IMR-90 (cell line): ENCODE results near the gene TNPO1. TPM values are rescaled to one million over a fixed set of nuclear protein-coding genes. Genes with fewer than 3 reads are reported as not detected.

ENCODE experiments used
- ATAC-seq: fragments of 200-7000 bp; cut with Tn5 transposase; 2 replicates; pipeline ENCODE4 v1.9.1; 2020; ENCODE audit warnings: low read depth, mild to moderate bottlenecking, moderate library complexity
- BruUV-seq: library from RNA; stranded (reverse); fragments of 400-500 nt; replicated peaks from 2 replicates; lab custom pipeline; 2021; lab: Mats Ljungman, UMichigan
- CTCF ChIA-PET: fragments of 300-600 bp; formaldehyde crosslinking; extraction: SDS; loops from one replicate; lab custom pipeline; 2021; ENCODE audit warnings: antibody characterized with exemption; lab: Yijun Ruan, JAX
- POLR2A ChIA-PET: fragments of 300-600 bp; sonication (Branson Sonifier 250); formaldehyde crosslinking; loops from one replicate; lab custom pipeline; 2022; ENCODE audit warnings: antibody characterized with exemption; ENCODE audit not compliant: unreplicated experiment; lab: Charles Lee
- DNase-seq: peaks from one replicate; pipeline ENCODE4 v3.0.0; 2013
- H2AFZ ChIP-seq: replicated peaks from 2 replicates; pipeline ENCODE3; 2013; ENCODE audit warnings: low read length, mild to moderate bottlenecking; ENCODE audit not compliant: poor library complexity
- H2AK5ac ChIP-seq: 2 replicates; pipeline ENCODE4 v1.6.1; 2013; ENCODE audit warnings: low read depth, low read length, inconsistent platforms
- H2AK9ac ChIP-seq: replicated peaks from 2 replicates; pipeline ENCODE3; 2013; ENCODE audit warnings: mild to moderate bottlenecking, low read depth, low read length, moderate library complexity; ENCODE audit not compliant: poor library complexity
- H2BK120ac ChIP-seq: 2 replicates; pipeline ENCODE4 v1.6.1; 2013; ENCODE audit warnings: low read depth, low read length, inconsistent platforms
- H2BK15ac ChIP-seq: 3 replicates; pipeline ENCODE4 v1.6.1; 2013; ENCODE audit warnings: low read depth, low read length, inconsistent platforms
- H2BK20ac ChIP-seq: 2 replicates; pipeline ENCODE4 v1.6.1; 2013; ENCODE audit warnings: low read depth, mild to moderate bottlenecking, inconsistent platforms, low read length, moderate library complexity
- H2BK5ac ChIP-seq: 2 replicates; pipeline ENCODE4 v1.6.1; 2013; ENCODE audit warnings: mild to moderate bottlenecking, low read depth, low read length, inconsistent platforms; ENCODE audit not compliant: poor library complexity, severe bottlenecking
- H3K14ac ChIP-seq: replicated peaks from 2 replicates; pipeline ENCODE4 v1.6.1; 2013; ENCODE audit warnings: low read depth, low read length, inconsistent platforms
- H3K18ac ChIP-seq: 2 replicates; pipeline ENCODE4 v1.6.1; 2013; ENCODE audit warnings: low read depth, low read length, control low read depth
- H3K23ac ChIP-seq: 2 replicates; pipeline ENCODE4 v1.6.1; 2013; ENCODE audit warnings: low read depth, low read length, inconsistent platforms
- H3K27ac ChIP-seq: 2 replicates; pipeline ENCODE4 v1.5.1; 2013; ENCODE audit warnings: mild to moderate bottlenecking, control low read depth, low read length; ENCODE audit not compliant: insufficient read depth
- H3K27me3 ChIP-seq: 2 replicates; pipeline ENCODE4 v1.6.1; 2013; ENCODE audit warnings: low read length; ENCODE audit not compliant: control insufficient read depth, insufficient read depth
- H3K36me3 ChIP-seq: 2 replicates; pipeline ENCODE4 v1.6.1; 2013; ENCODE audit warnings: low read length, mixed read lengths; ENCODE audit not compliant: control insufficient read depth, insufficient read depth
- H3K4ac ChIP-seq: 2 replicates; pipeline ENCODE4 v1.6.1; 2013; ENCODE audit warnings: low read depth, low read length, inconsistent platforms
- H3K4me1 ChIP-seq: 2 replicates; pipeline ENCODE4 v1.6.1; 2013; ENCODE audit warnings: low read length, mixed read lengths; ENCODE audit not compliant: control insufficient read depth, insufficient read depth
- H3K4me2 ChIP-seq: 2 replicates; pipeline ENCODE4 v1.6.1; 2013; ENCODE audit warnings: low read depth, mild to moderate bottlenecking, control low read depth, low read length, moderate library complexity
- H3K4me3 ChIP-seq: 2 replicates; pipeline ENCODE4 v1.5.1; 2013; ENCODE audit warnings: low read depth, mild to moderate bottlenecking, control low read depth, low read length, moderate library complexity; ENCODE audit not compliant: insufficient read depth
- H3K56ac ChIP-seq: 2 replicates; pipeline ENCODE4 v1.6.1; 2013; ENCODE audit warnings: low read length, inconsistent platforms; ENCODE audit not compliant: insufficient read depth; ENCODE audit errors: extremely low read depth
- H3K79me1 ChIP-seq, 2 experiments: 2 replicates each; pipeline ENCODE4 v1.6.1; 2013; ENCODE audit warnings: low read length in 2 of 2, inconsistent platforms in 1 of 2, low read depth in 1 of 2
- H3K9ac ChIP-seq: 2 replicates; pipeline ENCODE4 v1.6.1; 2013; ENCODE audit warnings: low read depth, low read length, control low read depth
- H3K9me1 ChIP-seq: 2 replicates; pipeline ENCODE4 v1.6.1; 2013; ENCODE audit warnings: low read length, inconsistent platforms; ENCODE audit not compliant: insufficient read depth
- H3K9me3 ChIP-seq: 2 replicates; pipeline ENCODE4 v1.6.1; 2013; ENCODE audit warnings: low read length; ENCODE audit not compliant: control insufficient read depth, insufficient read depth
- H4K20me1 ChIP-seq: 2 replicates; pipeline ENCODE4 v1.6.1; 2013; ENCODE audit warnings: low read length, inconsistent platforms; ENCODE audit not compliant: insufficient read depth
- H4K5ac ChIP-seq: 2 replicates; pipeline ENCODE4 v1.6.1; 2013; ENCODE audit warnings: mild to moderate bottlenecking, low read depth, low read length, control low read depth
- H4K8ac ChIP-seq, 2 experiments: 2 replicates each; pipeline ENCODE4 v1.6.1; 2013; ENCODE audit warnings: low read depth in 2 of 2, low read length in 2 of 2, control low read depth in 1 of 2, inconsistent platforms in 1 of 2
- H4K91ac ChIP-seq: 2 replicates; pipeline ENCODE4 v1.6.1; 2013; ENCODE audit warnings: low read depth, low read length, inconsistent platforms; ENCODE audit not compliant: insufficient read depth
- BHLHE40 ChIP-seq: fragments of 150-350 bp; IDR thresholded peaks from 2 replicates; pipeline ENCODE4 v1.6.1; 2016; ENCODE audit warnings: mild to moderate bottlenecking, low read depth, low read length
- CEBPB ChIP-seq: IDR thresholded peaks from 2 replicates; pipeline ENCODE4 v1.6.1; 2012; ENCODE audit warnings: low read depth, low read length, improper control_type of control experiment
- CHD1 ChIP-seq: IDR thresholded peaks from 2 replicates; pipeline ENCODE4 v1.6.1; 2012; ENCODE audit warnings: low read depth, low read length, improper control_type of control experiment
- CTCF ChIP-seq: conservative IDR thresholded peaks from 2 replicates; pipeline ENCODE4 v1.5.1; 2012; ENCODE audit warnings: mild to moderate bottlenecking, low read depth, low read length, improper control_type of control experiment
- FOS ChIP-seq: fragments of 150-350 bp; IDR thresholded peaks from 2 replicates; pipeline ENCODE4 v1.6.1; 2016; ENCODE audit warnings: low read depth, low read length
- MAFK ChIP-seq: IDR thresholded peaks from 2 replicates; pipeline ENCODE4 v1.6.1; 2012; ENCODE audit warnings: low read depth, low read length, improper control_type of control experiment
- MAZ ChIP-seq: IDR thresholded peaks from 2 replicates; pipeline ENCODE4 v1.6.1; 2012; ENCODE audit warnings: low read depth, mild to moderate bottlenecking, low read length, improper control_type of control experiment, moderate library complexity, borderline replicate concordance
- MXI1 ChIP-seq: IDR thresholded peaks from 2 replicates; pipeline ENCODE4 v1.6.1; 2012; ENCODE audit warnings: low read depth, mild to moderate bottlenecking, low read length, moderate library complexity, borderline replicate concordance
- NFE2L2 ChIP-seq: fragments of 150-350 bp; IDR thresholded peaks from 2 replicates; pipeline ENCODE4 v1.6.1; 2016; ENCODE audit warnings: low read depth, mild to moderate bottlenecking, low read length
- POLR2A ChIP-seq: IDR thresholded peaks from 2 replicates; pipeline ENCODE4 v1.6.1; 2012; ENCODE audit warnings: mild to moderate bottlenecking, low read depth, low read length
- RAD21 ChIP-seq: IDR thresholded peaks from 2 replicates; pipeline ENCODE4 v1.6.1; 2012; ENCODE audit warnings: low read length, improper control_type of control experiment
- RCOR1 ChIP-seq: IDR thresholded peaks from 2 replicates; pipeline ENCODE4 v1.6.1; 2012; ENCODE audit warnings: mild to moderate bottlenecking, low read length, improper control_type of control experiment; ENCODE audit not compliant: insufficient replicate concordance
- RFX5 ChIP-seq: IDR thresholded peaks from 2 replicates; pipeline ENCODE4 v1.8.0; 2012; ENCODE audit warnings: low read depth, mild to moderate bottlenecking, low read length, moderate library complexity
- SMC3 ChIP-seq: fragments of 150-350 bp; IDR thresholded peaks from 2 replicates; pipeline ENCODE4 v1.6.1; 2016; ENCODE audit warnings: low read depth, mild to moderate bottlenecking, antibody characterized with exemption, low read length, moderate library complexity
- WGBS, 2 experiments: methylation state at CpG; one replicate each; pipeline versions ENCODE4 v1.1.5 to v1.1.7; 2013; ENCODE audit warnings: missing lambda C conversion rate in 2 of 2; ENCODE audit not compliant: insufficient read length in 1 of 2; ENCODE audit errors: extremely low coverage in 2 of 2; 5-methylcytosine and 5-hydroxymethylcytosine counted together
- dilution Hi-C: fragments of 300-500 bp; cut with HindIII; formaldehyde crosslinking; loops from one replicate; pipeline ENCODE4 v1.14.3; 2018; ENCODE audit warnings: low sequenced_read_pairs; ENCODE audit not compliant: unreplicated experiment
- in situ Hi-C: fragments of 300-500 bp; cut with MboI; formaldehyde crosslinking; loops from 3 replicates; pipeline ENCODE4 v1.14.3; 2019; ENCODE audit warnings: low sequenced_read_pairs, inconsistent platforms, mixed read lengths
- intact Hi-C: fragments of 100-400 bp; cut with micrococcal nuclease; formaldehyde crosslinking; loops from 2 replicates; pipeline ENCODE4 v1.10.0; 2022
- polyA plus RNA-seq, 3 experiments: library from polyadenylated mRNA; depleted of rRNA; stranded (reverse); fragments of >200 nt; gene quantifications; 2 replicates each; pipeline ENCODE4 v1.2.3, GENCODE V29; 2012; ENCODE audit warnings: low replicate concordance in 1 of 3
- total RNA-seq: library from RNA; depleted of rRNA; stranded (reverse); fragments of >200 nt; gene quantifications from 2 replicates; pipeline ENCODE4 v1.2.3, GENCODE V29; 2012
- TF ChIP-seq, protein P1 (sequence below): fragments of 150-350 bp; IDR thresholded peaks from 2 replicates; pipeline ENCODE4 v1.6.1; 2017; ENCODE audit warnings: mild to moderate bottlenecking, antibody characterized with exemption, low read length, low read depth
- TF ChIP-seq, protein P2 (sequence below): fragments of 150-350 bp; IDR thresholded peaks from 2 replicates; pipeline ENCODE4 v1.6.1; 2016; ENCODE audit warnings: low read depth, mild to moderate bottlenecking, low read length, moderate library complexity, borderline replicate concordance

Gene TNPO1
- total and polyA plus RNA-seq, 2 of the 4 experiments (the other 2 are of a cell fraction): 45.5 to 400 TPM

GRCh38 chr5:72882989-72883388 lies 66.5 kb downstream of the TNPO1 start:
- 100% methylated on average over 7 of the region's 7 CpGs; no CpG with 5 or more reads in 1 of the 2 experiments for WGBS, 2 experiments
- no TSS peak for BruUV-seq
- peaks cover 24 to 61% of the 10 kb centered on the region in 2 experiments for H3K79me1 ChIP-seq

More at GRCh38 chr5:72882989-72883388, 66.5 kb downstream of the TNPO1 start:
- Histone ChIP-seq H3K9me3 (no peaks in the 10 kb centered on the region), H3K18ac (no peak overlapping the region), H3K4me3 (no peak overlapping the region), H3K23ac (no peak overlapping the region), H3K4ac (no peak overlapping the region), H3K4me2 (no peak overlapping the region), H2AK9ac (no peak overlapping the region), H3K36me3 (peaks cover 57% of the 10 kb centered on the region), H4K8ac (no peak overlapping the region), H3K9me1 (peaks cover 4% of the 10 kb centered on the region), H3K27ac (no peak overlapping the region), H3K4me1 (no peaks in the 10 kb centered on the region; the same call in 1 of the 2 replicates), H4K91ac (no peak overlapping the region), H4K5ac (no peak overlapping the region), H2BK120ac (no peak overlapping the region), H2AK5ac (no peak overlapping the region), H2BK20ac (no peak overlapping the region), H3K9ac (no peak overlapping the region), H2BK15ac (no peak overlapping the region), H2BK5ac (no peak overlapping the region), H3K56ac (no peak overlapping the region), H3K14ac (no peak overlapping the region), H4K20me1 (peaks cover 24% of the 10 kb centered on the region), H2AFZ (no peak overlapping the region), H3K27me3 (no peaks in the 10 kb centered on the region)
- DNase-seq: no peak
- ATAC-seq: no peak
- CTCF ChIA-PET: no interaction called here
- POLR2A ChIA-PET: no interaction called here
- TF ChIP-seq CTCF (no peak), MAZ (no peak), BHLHE40 (no peak), MAFK (no peak), RCOR1 (no peak), MXI1 (no peak), NFE2L2 (no peak), CHD1 (no peak), CEBPB (no peak), POLR2A (no peak), SMC3 (no peak), RAD21 (no peak), FOS (no peak), RFX5 (no peak)
- TF ChIP-seq, protein P1, sequence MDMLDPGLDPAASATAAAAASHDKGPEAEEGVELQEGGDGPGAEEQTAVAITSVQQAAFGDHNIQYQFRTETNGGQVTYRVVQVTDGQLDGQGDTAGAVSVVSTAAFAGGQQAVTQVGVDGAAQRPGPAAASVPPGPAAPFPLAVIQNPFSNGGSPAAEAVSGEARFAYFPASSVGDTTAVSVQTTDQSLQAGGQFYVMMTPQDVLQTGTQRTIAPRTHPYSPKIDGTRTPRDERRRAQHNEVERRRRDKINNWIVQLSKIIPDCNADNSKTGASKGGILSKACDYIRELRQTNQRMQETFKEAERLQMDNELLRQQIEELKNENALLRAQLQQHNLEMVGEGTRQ: no peak
- TF ChIP-seq, protein P2, sequence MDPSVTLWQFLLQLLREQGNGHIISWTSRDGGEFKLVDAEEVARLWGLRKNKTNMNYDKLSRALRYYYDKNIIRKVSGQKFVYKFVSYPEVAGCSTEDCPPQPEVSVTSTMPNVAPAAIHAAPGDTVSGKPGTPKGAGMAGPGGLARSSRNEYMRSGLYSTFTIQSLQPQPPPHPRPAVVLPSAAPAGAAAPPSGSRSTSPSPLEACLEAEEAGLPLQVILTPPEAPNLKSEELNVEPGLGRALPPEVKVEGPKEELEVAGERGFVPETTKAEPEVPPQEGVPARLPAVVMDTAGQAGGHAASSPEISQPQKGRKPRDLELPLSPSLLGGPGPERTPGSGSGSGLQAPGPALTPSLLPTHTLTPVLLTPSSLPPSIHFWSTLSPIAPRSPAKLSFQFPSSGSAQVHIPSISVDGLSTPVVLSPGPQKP: no peak
- in situ Hi-C loops: no loop called here
- intact Hi-C loops: no loop called here
- dilution Hi-C loops: no loop called here
